ENCODE data around the gene TGFB2.

Gene TGFB2

GRCh38 chr1:218463194-218464156, 118.3 kb downstream of the TGFB2 start:
- no peak for DNase-seq (ENCODE audit: low read depth)

- no peak for DNase-seq (ENCODE audit: low read depth)
Measured at GRCh38 chr1:218464871-218465270, 119.7 kb downstream of the TGFB2 start.

GRCh38 chr1:218466341-218467010, 121.3 kb downstream of the TGFB2 start:
- no peak for DNase-seq (ENCODE audit: low read depth)

- no peak for DNase-seq (ENCODE audit: low read depth)
Measured at GRCh38 chr1:218467101-218468072, 122.3 kb downstream of the TGFB2 start.

- DNase-seq (ENCODE audit: low read depth), result no peak
Measured at GRCh38 chr1:218468711-218469110, 123.6 kb downstream of the TGFB2 start.

GRCh38 chr1:218472885-218473284, 127.7 kb downstream of the TGFB2 start:
- no peak for DNase-seq (ENCODE audit: low read depth)

- no peak for DNase-seq (ENCODE audit: low read depth)
Measured at GRCh38 chr1:218473522-218473921, 128.4 kb downstream of the TGFB2 start.

GRCh38 chr1:218474128-218474527, 129.0 kb downstream of the TGFB2 start:
- DNase-seq (ENCODE audit: low read depth), result no peak

- DNase-seq (ENCODE audit: low read depth), result no peak
Measured at GRCh38 chr1:218475275-218475674, 130.1 kb downstream of the TGFB2 start.

- DNase-seq (ENCODE audit: low read depth), result no peak
Measured at GRCh38 chr1:218475699-218476098, 130.6 kb downstream of the TGFB2 start.

GRCh38 chr1:218476385-218476784, 131.2 kb downstream of the TGFB2 start:
- DNase-seq (ENCODE audit: low read depth), result no peak

- DNase-seq (ENCODE audit: low read depth), result no peak
Measured at GRCh38 chr1:218478336-218478735, 133.2 kb downstream of the TGFB2 start.

GRCh38 chr1:218479436-218480115, 134.4 kb downstream of the TGFB2 start:
- DNase-seq (ENCODE audit: low read depth), result no peak

GRCh38 chr1:218480137-218480536, 135.0 kb downstream of the TGFB2 start:
- no peak for DNase-seq (ENCODE audit: low read depth)

GRCh38 chr1:218480588-218481099, 135.5 kb downstream of the TGFB2 start:
- no peak for DNase-seq (ENCODE audit: low read depth)

GRCh38 chr1:218481116-218481775, 136.1 kb downstream of the TGFB2 start:
- DNase-seq (ENCODE audit: low read depth), result no peak

GRCh38 chr1:218482683-218483082, 137.5 kb downstream of the TGFB2 start:
- DNase-seq (ENCODE audit: low read depth), result no peak

GRCh38 chr1:218485241-218485928, 140.2 kb downstream of the TGFB2 start:
- DNase-seq (ENCODE audit: low read depth), result no peak

- DNase-seq (ENCODE audit: low read depth), result no peak
Measured at GRCh38 chr1:218488531-218488930, 143.4 kb downstream of the TGFB2 start.

GRCh38 chr1:218488986-218489385, 143.8 kb downstream of the TGFB2 start:
- no peak for DNase-seq (ENCODE audit: low read depth)
